HG02840 (cell line): Measurements from ENCODE around the gene CFP.

Experiments used
- ATAC-seq: cut with Tn5 transposase; IDR thresholded peaks from one replicate; pipeline ENCODE4 v1.9.1; 2021; ENCODE audit warnings: mild to moderate bottlenecking, moderate library complexity, moderate number of reproducible peaks; ENCODE audit not compliant: unreplicated experiment, low FRiP score

Gene CFP

GRCh38 chrX:47577424-47577823 is 52.3 kb downstream of the CFP start:
- ATAC-seq = no peak

- ATAC-seq = no peak
Observed at GRCh38 chrX:47576021-47576898, 53.5 kb downstream of the CFP start.

GRCh38 chrX:47574547-47575301 is 55.0 kb downstream of the CFP start:
- no peak for ATAC-seq

- no peak for ATAC-seq
Observed at GRCh38 chrX:47574076-47574546, 55.6 kb downstream of the CFP start.

GRCh38 chrX:47573341-47574075 is 56.2 kb downstream of the CFP start:
- ATAC-seq = no peak
